ENCODE results near the gene MTUS2. TPM values are rescaled to one million over a fixed set of nuclear protein-coding genes. Genes with fewer than 3 reads are reported as not detected.

The MTUS2 gene
- total RNA-seq, 5 donors from 2014 or later (not counting 1 experiment from before 2014, with no cell fraction given), result 0.05 to 0.28 (median 0.12) TPM

GRCh38 chr13:28958018-28958417 lies 137.9 kb downstream of the MTUS2 start:
- Histone ChIP-seq H3K27me3 (replicated peaks in 1 of 2; ENCODE audit: control insufficient read depth in 2 of 2, extremely low read depth in 1 of 2, insufficient read depth in 2 of 2, low read length in 1 of 2) (peaks cover 0 to 6% of the 10 kb centered on the region in 2 experiments), H3K27ac (ENCODE audit: low read length) (no peak overlapping the region), H3K4me3 (ENCODE audit: control insufficient read depth in 1 of 2, extremely low read depth in 1 of 2, low read length in 1 of 2) (no peak overlapping the region), H3K4me1 (ENCODE audit: control insufficient read depth in 1 of 2, extremely low read depth in 1 of 2, insufficient read depth in 2 of 2, low read length in 2 of 2) (no peaks in the 10 kb centered on the region), H3K36me3 (ENCODE audit: control insufficient read depth in 2 of 2, extremely low read depth in 1 of 2, insufficient read depth in 1 of 2, low read length in 1 of 2) (no peaks in the 10 kb centered on the region), H3K9me3 (no peaks in the 10 kb centered on the region)
- no peaks in the 10 kb centered on the region for H3K4me1 Mint-ChIP-seq
- DNase-seq (no peak), ATAC-seq (replicated peaks in 1 of 4) (no peak)
- no peak overlapping the region for H3K4me3 Mint-ChIP-seq
- peaks cover 0 to 5% of the 10 kb centered on the region in 2 donors for H3K27me3 Mint-ChIP-seq
- ChIA-PET CTCF (no interaction called here), POLR2A (no interaction called here)
- H3K36me3 Mint-ChIP-seq, result no peaks in the 10 kb centered on the region
- no peaks in the 10 kb centered on the region for H3K9me3 Mint-ChIP-seq
- no peak overlapping the region for H3K27ac Mint-ChIP-seq
- 85% methylated on average over 5 of the region's 11 CpGs for WGBS (ENCODE audit: insufficient coverage)

- Histone ChIP-seq H3K4me3 (ENCODE audit: control insufficient read depth in 1 of 2, extremely low read depth in 1 of 2, low read length in 1 of 2) (no peak overlapping the region), H3K36me3 (ENCODE audit: control insufficient read depth in 2 of 2, extremely low read depth in 1 of 2, insufficient read depth in 1 of 2, low read length in 1 of 2) (no peaks in the 10 kb centered on the region), H3K4me1 (ENCODE audit: control insufficient read depth in 1 of 2, extremely low read depth in 1 of 2, insufficient read depth in 2 of 2, low read length in 2 of 2) (no peaks in the 10 kb centered on the region), H3K27me3 (replicated peaks in 1 of 2; ENCODE audit: control insufficient read depth in 2 of 2, extremely low read depth in 1 of 2, insufficient read depth in 2 of 2, low read length in 1 of 2) (peaks cover 0 to 6% of the 10 kb centered on the region in 2 experiments), H3K27ac (ENCODE audit: low read length) (no peak overlapping the region), H3K9me3 (no peaks in the 10 kb centered on the region)
- DNase-seq, result no peak
- Mint-ChIP-seq H3K4me3 (no peak overlapping the region), H3K9me3 (no peaks in the 10 kb centered on the region), H3K4me1 (no peaks in the 10 kb centered on the region), H3K27ac (no peak overlapping the region), H3K27me3 (peaks cover 0 to 5% of the 10 kb centered on the region in 2 donors), H3K36me3 (no peaks in the 10 kb centered on the region)
- POLR2A ChIA-PET, result no interaction called here
- no peak for ATAC-seq (replicated peaks in 1 of 4)
- CTCF ChIA-PET, result no interaction called here
- 90% methylated on average over 2 of the region's 3 CpGs for WGBS (ENCODE audit: insufficient coverage)
Observed at GRCh38 chr13:28958441-28958840, 138.3 kb downstream of the MTUS2 start.

- ATAC-seq (replicated peaks in 1 of 4) (no peak), DNase-seq (no peak)
- H3K9me3 Mint-ChIP-seq, result peaks cover 0 to 6% (median 0%) of the 10 kb centered on the region in 3 donors
- H3K27me3 Mint-ChIP-seq, result peaks cover 0 to 4% of the 10 kb centered on the region in 2 donors
- no peaks in the 10 kb centered on the region for H3K4me1 Mint-ChIP-seq
- H3K27me3 ChIP-seq (replicated peaks in 1 of 2; ENCODE audit: control insufficient read depth in 2 of 2, extremely low read depth in 1 of 2, insufficient read depth in 2 of 2, low read length in 1 of 2), result peaks cover 0 to 3% of the 10 kb centered on the region in 2 experiments
- no peaks in the 10 kb centered on the region for H3K9me3 ChIP-seq
- H3K36me3 ChIP-seq (ENCODE audit: control insufficient read depth in 2 of 2, extremely low read depth in 1 of 2, insufficient read depth in 1 of 2, low read length in 1 of 2), result no peaks in the 10 kb centered on the region
- no peaks in the 10 kb centered on the region for H3K36me3 Mint-ChIP-seq
- no CpG with 5 or more reads among the region's 1 CpG for WGBS (ENCODE audit: insufficient coverage)
- no peak overlapping the region for H3K27ac Mint-ChIP-seq
- no peak overlapping the region for H3K27ac ChIP-seq (ENCODE audit: low read length)
- H3K4me3 ChIP-seq (ENCODE audit: control insufficient read depth in 1 of 2, extremely low read depth in 1 of 2, low read length in 1 of 2), result no peak overlapping the region
- H3K4me3 Mint-ChIP-seq, result no peak overlapping the region
- ChIA-PET POLR2A (no interaction called here), CTCF (no interaction called here)
- H3K4me1 ChIP-seq (ENCODE audit: control insufficient read depth in 1 of 2, extremely low read depth in 1 of 2, insufficient read depth in 2 of 2, low read length in 2 of 2), result no peaks in the 10 kb centered on the region
Observed at GRCh38 chr13:28964052-28964451, 143.9 kb downstream of the MTUS2 start.

GRCh38 chr13:28964803-28965202 lies 144.7 kb downstream of the MTUS2 start:
- ChIA-PET POLR2A (no interaction called here), CTCF (no interaction called here)
- ATAC-seq (replicated peaks in 1 of 4), result no peak
- Histone ChIP-seq H3K4me3 (ENCODE audit: control insufficient read depth in 1 of 2, extremely low read depth in 1 of 2, low read length in 1 of 2) (no peak overlapping the region), H3K4me1 (ENCODE audit: control insufficient read depth in 1 of 2, extremely low read depth in 1 of 2, insufficient read depth in 2 of 2, low read length in 2 of 2) (no peaks in the 10 kb centered on the region), H3K27ac (ENCODE audit: low read length) (no peak overlapping the region), H3K27me3 (replicated peaks in 1 of 2; ENCODE audit: control insufficient read depth in 2 of 2, extremely low read depth in 1 of 2, insufficient read depth in 2 of 2, low read length in 1 of 2) (peaks cover 0 to 3% of the 10 kb centered on the region in 2 experiments), H3K9me3 (no peaks in the 10 kb centered on the region), H3K36me3 (ENCODE audit: control insufficient read depth in 2 of 2, extremely low read depth in 1 of 2, insufficient read depth in 1 of 2, low read length in 1 of 2) (no peaks in the 10 kb centered on the region)
- DNase-seq, result no peak
- H3K9me3 Mint-ChIP-seq, result peaks cover 0 to 6% (median 0%) of the 10 kb centered on the region in 3 donors
- H3K27ac Mint-ChIP-seq, result no peak overlapping the region
- peaks cover 0 to 4% of the 10 kb centered on the region in 2 donors for H3K27me3 Mint-ChIP-seq
- no peaks in the 10 kb centered on the region for H3K36me3 Mint-ChIP-seq
- no peak overlapping the region for H3K4me3 Mint-ChIP-seq
- H3K4me1 Mint-ChIP-seq, result no peaks in the 10 kb centered on the region
- WGBS (ENCODE audit: insufficient coverage), result 93% methylated on average over 4 of the region's 8 CpGs

- H3K27ac Mint-ChIP-seq, result no peak overlapping the region
- ATAC-seq (replicated peaks in 1 of 4) (no peak), DNase-seq (no peak)
- H3K36me3 Mint-ChIP-seq, result no peaks in the 10 kb centered on the region
- WGBS (ENCODE audit: insufficient coverage), result no CpG with 5 or more reads among the region's 4 CpGs
- CTCF ChIA-PET, result interaction anchor here in 1 of 2 donors (0.5 kb wide), 1 partner anchor 11 kb away, joined by 3 read pairs; no protein-coding TSS in a partner anchor
- no peak overlapping the region for H3K4me3 Mint-ChIP-seq
- Histone ChIP-seq H3K4me1 (ENCODE audit: control insufficient read depth in 1 of 2, extremely low read depth in 1 of 2, insufficient read depth in 2 of 2, low read length in 2 of 2) (no peaks in the 10 kb centered on the region), H3K4me3 (ENCODE audit: control insufficient read depth in 1 of 2, extremely low read depth in 1 of 2, low read length in 1 of 2) (no peak overlapping the region), H3K27ac (ENCODE audit: low read length) (no peak overlapping the region), H3K9me3 (no peaks in the 10 kb centered on the region), H3K36me3 (ENCODE audit: control insufficient read depth in 2 of 2, extremely low read depth in 1 of 2, insufficient read depth in 1 of 2, low read length in 1 of 2) (no peaks in the 10 kb centered on the region), H3K27me3 (replicated peaks in 1 of 2; ENCODE audit: control insufficient read depth in 2 of 2, extremely low read depth in 1 of 2, insufficient read depth in 2 of 2, low read length in 1 of 2) (peaks cover 0 to 3% of the 10 kb centered on the region in 2 experiments)
- peaks cover 0 to 6% (median 0%) of the 10 kb centered on the region in 3 donors for H3K9me3 Mint-ChIP-seq
- POLR2A ChIA-PET, result no interaction called here
- H3K27me3 Mint-ChIP-seq, result peaks cover 0 to 4% of the 10 kb centered on the region in 2 donors
- no peaks in the 10 kb centered on the region for H3K4me1 Mint-ChIP-seq
Observed at GRCh38 chr13:28967029-28967915, 147.1 kb downstream of the MTUS2 start.

- Histone ChIP-seq H3K27ac (ENCODE audit: low read length) (no peak overlapping the region), H3K27me3 (replicated peaks in 1 of 2; ENCODE audit: control insufficient read depth in 2 of 2, extremely low read depth in 1 of 2, insufficient read depth in 2 of 2, low read length in 1 of 2) (no peaks in the 10 kb centered on the region), H3K4me1 (ENCODE audit: control insufficient read depth in 1 of 2, extremely low read depth in 1 of 2, insufficient read depth in 2 of 2, low read length in 2 of 2) (no peaks in the 10 kb centered on the region), H3K36me3 (ENCODE audit: control insufficient read depth in 2 of 2, extremely low read depth in 1 of 2, insufficient read depth in 1 of 2, low read length in 1 of 2) (no peaks in the 10 kb centered on the region), H3K9me3 (no peaks in the 10 kb centered on the region), H3K4me3 (ENCODE audit: control insufficient read depth in 1 of 2, extremely low read depth in 1 of 2, low read length in 1 of 2) (no peak overlapping the region)
- peaks cover 0 to 7% (median 0%) of the 10 kb centered on the region in 3 donors for H3K9me3 Mint-ChIP-seq
- no peaks in the 10 kb centered on the region for H3K4me1 Mint-ChIP-seq
- ATAC-seq (replicated peaks in 1 of 4) (no peak), DNase-seq (no peak)
- CTCF ChIA-PET, result no interaction called here
- no peaks in the 10 kb centered on the region for H3K36me3 Mint-ChIP-seq
- H3K4me3 Mint-ChIP-seq, result no peak overlapping the region
- POLR2A ChIA-PET, result no interaction called here
- no peak overlapping the region for H3K27ac Mint-ChIP-seq
- H3K27me3 Mint-ChIP-seq, result peaks cover 2 to 15% of the 10 kb centered on the region in 2 donors
- 60% methylated on average over 1 of the region's 1 CpG for WGBS (ENCODE audit: insufficient coverage)
Observed at GRCh38 chr13:28976195-28976594, 156.1 kb downstream of the MTUS2 start.

All from T-cell (primary cell).